Sigmoid colon (tissue), 4 donors: ENCODE data around the gene RNASEH2B.

Source experiments
- EP300 ChIP-seq, 4 donors: sonication (generic); formaldehyde crosslinking; IDR thresholded peaks; one replicate each; pipeline ENCODE4 v1.6.1; 2017; ENCODE audit warnings: antibody characterized with exemption in 4 of 4
- POLR2A ChIP-seq, 2 donors: fragments of 450-650 bp; IDR thresholded peaks; one replicate each; pipeline ENCODE4 v1.6.1; 2016; ENCODE audit warnings: antibody characterized with exemption in 2 of 2, mild to moderate bottlenecking in 2 of 2, moderate library complexity in 2 of 2
- POLR2AphosphoS5 ChIP-seq, 4 donors: sonication (generic); formaldehyde crosslinking; IDR thresholded peaks; one replicate each; pipeline ENCODE4 v1.6.1; 2017; ENCODE audit warnings: antibody characterized with exemption in 4 of 4
- TF ChIP-seq, protein P1 (sequence below), 4 experiments: fragments of 450-650 bp in 3 of 4; fragments of 200-600 bp in 1 of 4; IDR thresholded peaks; one replicate each; pipeline ENCODE4 v1.5.1; 2016 to 2019; ENCODE audit warnings: antibody characterized with exemption in 4 of 4, mild to moderate bottlenecking in 3 of 4, moderate library complexity in 2 of 4

DNA sequence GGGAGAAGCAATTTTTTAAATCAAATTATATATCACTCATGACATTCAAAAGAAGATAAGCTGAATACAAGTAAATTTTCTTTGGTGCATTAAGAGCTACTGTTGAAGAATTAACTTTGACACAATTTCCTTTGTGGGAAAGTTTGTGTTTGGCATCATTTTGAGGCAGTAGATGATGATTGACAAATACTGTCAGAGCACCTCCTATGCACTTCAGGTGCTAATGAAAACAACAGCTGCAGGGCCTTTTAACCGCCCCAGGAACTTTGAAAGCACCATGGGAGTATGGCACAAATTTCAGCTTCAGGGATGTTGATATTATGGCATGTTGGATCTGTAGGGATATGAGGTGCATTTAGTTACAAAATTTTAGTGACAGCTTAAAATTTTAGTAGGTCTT is 45.1 kb upstream of the RNASEH2B start:
- TF ChIP-seq, protein P1, sequence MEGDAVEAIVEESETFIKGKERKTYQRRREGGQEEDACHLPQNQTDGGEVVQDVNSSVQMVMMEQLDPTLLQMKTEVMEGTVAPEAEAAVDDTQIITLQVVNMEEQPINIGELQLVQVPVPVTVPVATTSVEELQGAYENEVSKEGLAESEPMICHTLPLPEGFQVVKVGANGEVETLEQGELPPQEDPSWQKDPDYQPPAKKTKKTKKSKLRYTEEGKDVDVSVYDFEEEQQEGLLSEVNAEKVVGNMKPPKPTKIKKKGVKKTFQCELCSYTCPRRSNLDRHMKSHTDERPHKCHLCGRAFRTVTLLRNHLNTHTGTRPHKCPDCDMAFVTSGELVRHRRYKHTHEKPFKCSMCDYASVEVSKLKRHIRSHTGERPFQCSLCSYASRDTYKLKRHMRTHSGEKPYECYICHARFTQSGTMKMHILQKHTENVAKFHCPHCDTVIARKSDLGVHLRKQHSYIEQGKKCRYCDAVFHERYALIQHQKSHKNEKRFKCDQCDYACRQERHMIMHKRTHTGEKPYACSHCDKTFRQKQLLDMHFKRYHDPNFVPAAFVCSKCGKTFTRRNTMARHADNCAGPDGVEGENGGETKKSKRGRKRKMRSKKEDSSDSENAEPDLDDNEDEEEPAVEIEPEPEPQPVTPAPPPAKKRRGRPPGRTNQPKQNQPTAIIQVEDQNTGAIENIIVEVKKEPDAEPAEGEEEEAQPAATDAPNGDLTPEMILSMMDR (IDR thresholded peaks at IDR 0.05), result no peak
- TF ChIP-seq EP300 (IDR thresholded peaks at IDR 0.05) (no peak), POLR2AphosphoS5 (IDR thresholded peaks at IDR 0.05) (no peak), POLR2A (IDR thresholded peaks at IDR 0.05) (no peak)
